Stimulated activated CD8-positive, alpha-beta memory T cell treated with anti-CD3 and anti-CD28 coated beads, Interleukin-4, amount 100 ng/mL, for 24 hours (primary cell): ENCODE measurements around the gene RASEF.

Experiments
- DNase-seq: peaks from one replicate; pipeline ENCODE4 v3.0.0-alpha.2; 2020; ENCODE audit warnings: low read depth

The RASEF gene

GRCh38 chr9:83012922-83013838, 49.8 kb downstream of the RASEF start:
- DNase-seq, result no peak

GRCh38 chr9:83012168-83012921, 50.6 kb downstream of the RASEF start:
- no peak for DNase-seq

- DNase-seq, result no peak
These were observed 51.3 kb downstream of the RASEF start for GRCh38 chr9:83011611-83012010.

- no peak for DNase-seq
These were observed 55.2 kb downstream of the RASEF start for GRCh38 chr9:83007521-83008300.

- DNase-seq, result no peak
These were observed 56.6 kb downstream of the RASEF start for GRCh38 chr9:83006378-83006777.

GRCh38 chr9:83005963-83006362, 57.0 kb downstream of the RASEF start:
- no peak for DNase-seq

GRCh38 chr9:83005361-83005760, 57.6 kb downstream of the RASEF start:
- DNase-seq, result no peak

- DNase-seq, result no peak
These were observed 60.6 kb downstream of the RASEF start for GRCh38 chr9:83002329-83002728.

GRCh38 chr9:83000765-83001164, 62.2 kb downstream of the RASEF start:
- no peak for DNase-seq

GRCh38 chr9:82998409-82998808, 64.5 kb downstream of the RASEF start:
- no peak for DNase-seq

- no peak for DNase-seq
These were observed 65.3 kb downstream of the RASEF start for GRCh38 chr9:82997476-82998140.

GRCh38 chr9:82996941-82997340, 66.0 kb downstream of the RASEF start:
- no peak for DNase-seq

GRCh38 chr9:82993856-82994605, 68.9 kb downstream of the RASEF start:
- no peak for DNase-seq

- no peak for DNase-seq
These were observed 71.3 kb downstream of the RASEF start for GRCh38 chr9:82991671-82992070.

- no peak for DNase-seq
These were observed 73.0 kb downstream of the RASEF start for GRCh38 chr9:82989929-82990328.

GRCh38 chr9:82988488-82988887, 74.5 kb downstream of the RASEF start:
- no peak for DNase-seq

- no peak for DNase-seq
These were observed 75.4 kb downstream of the RASEF start for GRCh38 chr9:82987370-82988189.

- DNase-seq, result no peak
These were observed 81.4 kb downstream of the RASEF start for GRCh38 chr9:82981552-82981951.

- DNase-seq, result no peak
These were observed 87.8 kb downstream of the RASEF start for GRCh38 chr9:82975176-82975575.

- DNase-seq, result no peak
These were observed 90.5 kb downstream of the RASEF start for GRCh38 chr9:82972446-82972845.
